ENCODE data around the gene PRR11. TPM values are rescaled to one million over a fixed set of nuclear protein-coding genes. Genes with fewer than 3 reads are reported as not detected.
"Not testable (repeated sequence)": the region's sequence is repeated elsewhere in the genome, so short reads cannot be mapped to it uniquely, and the experiment has no call there.

PRR11 gene
- total and polyA plus RNA-seq, 2 donors (not counting 1 experiment from before 2014, with no cell fraction given), result 6.1 to 18.9 TPM

DNA sequence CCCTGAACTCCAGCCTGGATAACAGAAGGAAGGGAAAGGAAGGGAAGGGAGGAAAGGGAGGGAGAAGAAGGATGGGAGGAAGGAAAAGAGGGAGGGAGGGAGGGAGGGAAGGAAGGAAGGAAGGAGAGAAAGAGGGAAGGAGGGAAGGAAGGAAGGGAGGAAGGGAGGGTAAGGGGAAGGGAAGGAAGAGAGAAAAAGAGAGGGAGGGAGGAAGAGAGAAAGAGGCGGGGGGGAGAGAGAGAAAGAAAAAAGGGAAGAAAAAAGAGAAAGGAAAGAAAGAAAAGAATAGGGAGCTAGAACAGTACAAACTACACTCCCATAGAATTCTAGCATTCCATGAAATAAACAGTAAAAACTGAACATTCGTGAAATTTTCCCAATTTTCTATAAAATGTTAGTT is 25.7 kb upstream of the PRR11 start:
- Histone ChIP-seq H3K4me1 (ENCODE audit: control insufficient read depth, extremely low read depth, insufficient read depth, low read length) (no peaks in the 10 kb centered on the region), H3K4me2 (ENCODE audit: extremely low read depth, insufficient read depth, low read length) (no peak overlapping the region)

DNA sequence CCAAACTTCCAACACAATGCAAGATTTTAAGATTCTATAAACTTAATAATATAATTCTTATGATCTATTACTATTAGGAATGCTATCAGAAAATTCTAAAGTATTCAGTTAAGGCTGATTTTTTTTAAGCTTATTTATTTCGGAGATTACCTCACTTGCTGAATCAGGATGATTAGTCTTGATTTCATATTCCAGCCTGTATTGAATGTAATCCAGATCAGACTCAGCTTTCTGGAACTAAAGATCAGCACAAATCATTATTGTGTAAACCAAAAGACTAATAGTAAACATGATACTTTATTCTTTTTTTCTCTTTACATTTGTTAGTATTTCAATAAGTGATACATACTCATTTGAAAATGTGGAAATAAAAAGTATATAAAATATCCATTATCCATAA is 24.4 kb upstream of the PRR11 start:
- no peaks in the 10 kb centered on the region for H3K36me3 ChIP-seq (ENCODE audit: control insufficient read depth, insufficient read depth, low read length)
- TF ChIP-seq EZH2 (IDR thresholded peaks at IDR 0.05; ENCODE audit: low read length, missing control alignments), result no peak
- TF ChIP-seq, protein P1, sequence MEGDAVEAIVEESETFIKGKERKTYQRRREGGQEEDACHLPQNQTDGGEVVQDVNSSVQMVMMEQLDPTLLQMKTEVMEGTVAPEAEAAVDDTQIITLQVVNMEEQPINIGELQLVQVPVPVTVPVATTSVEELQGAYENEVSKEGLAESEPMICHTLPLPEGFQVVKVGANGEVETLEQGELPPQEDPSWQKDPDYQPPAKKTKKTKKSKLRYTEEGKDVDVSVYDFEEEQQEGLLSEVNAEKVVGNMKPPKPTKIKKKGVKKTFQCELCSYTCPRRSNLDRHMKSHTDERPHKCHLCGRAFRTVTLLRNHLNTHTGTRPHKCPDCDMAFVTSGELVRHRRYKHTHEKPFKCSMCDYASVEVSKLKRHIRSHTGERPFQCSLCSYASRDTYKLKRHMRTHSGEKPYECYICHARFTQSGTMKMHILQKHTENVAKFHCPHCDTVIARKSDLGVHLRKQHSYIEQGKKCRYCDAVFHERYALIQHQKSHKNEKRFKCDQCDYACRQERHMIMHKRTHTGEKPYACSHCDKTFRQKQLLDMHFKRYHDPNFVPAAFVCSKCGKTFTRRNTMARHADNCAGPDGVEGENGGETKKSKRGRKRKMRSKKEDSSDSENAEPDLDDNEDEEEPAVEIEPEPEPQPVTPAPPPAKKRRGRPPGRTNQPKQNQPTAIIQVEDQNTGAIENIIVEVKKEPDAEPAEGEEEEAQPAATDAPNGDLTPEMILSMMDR (conservative IDR thresholded peaks at IDR 0.05 in 1 of 2, IDR thresholded peaks at IDR 0.05 in 1 of 2; ENCODE audit: low read depth in 1 of 2, low read length in 2 of 2), result no peak
- no peak overlapping the region for H2AFZ ChIP-seq (ENCODE audit: low read length)
- H3K27me3 ChIP-seq (ENCODE audit: control insufficient read depth, insufficient read depth, low read length), result no peaks in the 10 kb centered on the region
- no peak overlapping the region for H3K4me3 ChIP-seq (replicated peaks in 1 of 4; ENCODE audit: control extremely low read depth in 1 of 4, insufficient read depth in 1 of 4, low read depth in 3 of 4, low read length in 4 of 4)
- no peak overlapping the region for H3K9ac ChIP-seq (ENCODE audit: insufficient read depth, low read length)
- DNase-seq (ENCODE audit: low read depth in 2 of 2), result peak in 1 of 2 donors; percentile 12
- H3K4me2 ChIP-seq (ENCODE audit: extremely low read depth, insufficient read depth, low read length), result no peak overlapping the region
- H3K4me1 ChIP-seq (ENCODE audit: control insufficient read depth, extremely low read depth, insufficient read depth, low read length), result no peaks in the 10 kb centered on the region
- no peaks in the 10 kb centered on the region for H3K9me3 ChIP-seq (ENCODE audit: control insufficient read depth, insufficient read depth, low read depth, low read length)
- no peaks in the 10 kb centered on the region for H4K20me1 ChIP-seq (ENCODE audit: control insufficient read depth, extremely low read depth, insufficient read depth, low read length)
- H3K79me2 ChIP-seq (ENCODE audit: control insufficient read depth, insufficient read depth, low read length), result peaks cover 41% of the 10 kb centered on the region
- no peak overlapping the region for H3K27ac ChIP-seq (ENCODE audit: insufficient read depth, low read length)

More for the DNA sequence above, 25.7 kb upstream of the PRR11 start:
- no peak for DNase-seq (ENCODE audit: low read depth in 2 of 2)
- Histone ChIP-seq H3K27me3 (ENCODE audit: control insufficient read depth, insufficient read depth, low read length) (no peaks in the 10 kb centered on the region), H3K9me3 (ENCODE audit: control insufficient read depth, insufficient read depth, low read depth, low read length) (no peaks in the 10 kb centered on the region), H3K9ac (ENCODE audit: insufficient read depth, low read length) (no peak overlapping the region), H3K79me2 (ENCODE audit: control insufficient read depth, insufficient read depth, low read length) (peaks cover 34% of the 10 kb centered on the region), H2AFZ (ENCODE audit: low read length) (no peak overlapping the region), H3K4me3 (replicated peaks in 1 of 4; ENCODE audit: control extremely low read depth in 1 of 4, insufficient read depth in 1 of 4, low read depth in 3 of 4, low read length in 4 of 4) (no peak overlapping the region), H3K27ac (ENCODE audit: insufficient read depth, low read length) (no peak overlapping the region), H3K36me3 (ENCODE audit: control insufficient read depth, insufficient read depth, low read length) (no peaks in the 10 kb centered on the region), H4K20me1 (ENCODE audit: control insufficient read depth, extremely low read depth, insufficient read depth, low read length) (no peaks in the 10 kb centered on the region)
- no peak for TF ChIP-seq EZH2 (IDR thresholded peaks at IDR 0.05; ENCODE audit: low read length, missing control alignments)

DNA sequence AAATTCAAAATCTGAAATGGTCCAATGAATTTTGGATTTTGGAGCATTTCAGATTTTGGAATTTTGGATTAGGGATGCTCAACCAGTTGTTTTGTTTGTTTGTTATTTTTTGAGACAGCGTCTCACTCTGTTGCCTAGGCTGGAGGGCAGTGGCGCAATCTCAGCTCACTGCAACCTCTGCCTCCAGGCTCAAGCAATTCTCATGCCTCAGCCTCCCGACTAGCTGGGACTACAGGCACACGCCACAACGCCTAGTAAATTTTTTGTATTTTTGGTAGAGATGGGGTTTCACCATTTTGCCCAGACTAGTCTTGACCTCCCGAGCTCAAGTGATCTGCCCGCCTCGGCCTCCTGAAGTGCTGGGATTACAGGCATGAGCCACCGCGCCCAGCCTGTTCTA is 17.2 kb upstream of the PRR11 start:
- H3K4me1 ChIP-seq (ENCODE audit: control insufficient read depth, extremely low read depth, insufficient read depth, low read length); H2AFZ ChIP-seq (ENCODE audit: low read length); H3K9ac ChIP-seq (ENCODE audit: insufficient read depth, low read length); H3K4me3 ChIP-seq (replicated peaks in 1 of 4; ENCODE audit: control extremely low read depth in 1 of 4, insufficient read depth in 1 of 4, low read depth in 3 of 4, low read length in 4 of 4); H3K36me3 ChIP-seq (ENCODE audit: control insufficient read depth, insufficient read depth, low read length); DNase-seq (ENCODE audit: low read depth in 2 of 2); H4K20me1 ChIP-seq (ENCODE audit: control insufficient read depth, extremely low read depth, insufficient read depth, low read length); H3K27ac ChIP-seq (ENCODE audit: insufficient read depth, low read length); H3K27me3 ChIP-seq (ENCODE audit: control insufficient read depth, insufficient read depth, low read length); H3K9me3 ChIP-seq (ENCODE audit: control insufficient read depth, insufficient read depth, low read depth, low read length); H3K4me2 ChIP-seq (ENCODE audit: extremely low read depth, insufficient read depth, low read length): not testable (repeated sequence)
- H3K79me2 ChIP-seq (ENCODE audit: control insufficient read depth, insufficient read depth, low read length), result peaks cover 68% of the 10 kb centered on the region

DNA sequence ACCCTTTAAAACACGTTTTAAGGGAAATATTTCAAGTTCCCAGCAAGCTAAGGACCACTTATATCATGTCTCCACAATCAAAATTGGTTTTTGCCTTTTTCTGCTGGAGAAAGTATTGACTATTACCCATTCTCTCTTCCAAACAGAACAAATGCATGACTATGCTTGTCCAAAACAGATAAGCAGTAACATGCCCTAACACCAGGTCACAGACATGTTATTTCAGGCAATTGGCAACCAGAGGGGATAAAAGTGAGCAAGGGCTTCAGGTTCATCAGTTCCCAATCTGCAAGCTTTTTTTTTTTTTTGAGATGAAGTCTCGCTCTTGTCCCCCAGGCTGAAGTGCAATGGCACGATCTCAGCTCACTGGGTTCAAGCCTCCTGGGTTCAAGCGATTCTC is 15.6 kb upstream of the PRR11 start:
- TF ChIP-seq, protein P1 (conservative IDR thresholded peaks at IDR 0.05 in 1 of 2, IDR thresholded peaks at IDR 0.05 in 1 of 2; ENCODE audit: low read depth in 1 of 2, low read length in 2 of 2), result no peak
- TF ChIP-seq EZH2 (IDR thresholded peaks at IDR 0.05; ENCODE audit: low read length, missing control alignments), result no peak
- H3K9ac ChIP-seq (ENCODE audit: insufficient read depth, low read length), result no peak overlapping the region
- H2AFZ ChIP-seq (ENCODE audit: low read length), result no peak overlapping the region
- H3K4me3 ChIP-seq (replicated peaks in 1 of 4; ENCODE audit: control extremely low read depth in 1 of 4, insufficient read depth in 1 of 4, low read depth in 3 of 4, low read length in 4 of 4), result no peak overlapping the region
- H4K20me1 ChIP-seq (ENCODE audit: control insufficient read depth, extremely low read depth, insufficient read depth, low read length), result no peaks in the 10 kb centered on the region
- H3K79me2 ChIP-seq (ENCODE audit: control insufficient read depth, insufficient read depth, low read length), result peaks cover 74% of the 10 kb centered on the region
- H3K4me2 ChIP-seq (ENCODE audit: extremely low read depth, insufficient read depth, low read length), result no peak overlapping the region
- no peaks in the 10 kb centered on the region for H3K4me1 ChIP-seq (ENCODE audit: control insufficient read depth, extremely low read depth, insufficient read depth, low read length)
- no peaks in the 10 kb centered on the region for H3K9me3 ChIP-seq (ENCODE audit: control insufficient read depth, insufficient read depth, low read depth, low read length)
- H3K27ac ChIP-seq (ENCODE audit: insufficient read depth, low read length), result no peak overlapping the region
- no peaks in the 10 kb centered on the region for H3K36me3 ChIP-seq (ENCODE audit: control insufficient read depth, insufficient read depth, low read length)
- DNase-seq (ENCODE audit: low read depth in 2 of 2), result no peak
- no peaks in the 10 kb centered on the region for H3K27me3 ChIP-seq (ENCODE audit: control insufficient read depth, insufficient read depth, low read length)

Data from fibroblast of lung (primary cell).